ENCODE data around the gene MARK1.

- TF ChIP-seq CTCF (IDR thresholded peaks at IDR 0.05): no peak
- TF ChIP-seq POLR2A (IDR thresholded peaks at IDR 0.05): no peak
Measured at GRCh38 chr1:220696226-220696862, 168.4 kb downstream of the MARK1 start.
